ENCODE measurements around the gene GJA3. TPM values are rescaled to one million over a fixed set of nuclear protein-coding genes. Genes with fewer than 3 reads are reported as not detected.

The GJA3 gene
- total and polyA plus RNA-seq, 9 of the 15 experiments (the other 6 are each of a cell fraction or from before 2014, with no cell fraction given) = 0.03 to 0.13 (median 0.04) TPM; not detected in 4

GRCh38 chr13:20188667-20189553, 28.1 kb upstream of the GJA3 start (continued):
- TF ChIP-seq E2F6 (IDR thresholded peaks at IDR 0.05; ENCODE audit: borderline replicate concordance in 1 of 2, extremely low read depth in 1 of 2, insufficient read depth in 1 of 2, insufficient read length in 1 of 2, low read depth in 1 of 2, low read length in 1 of 2, poor library complexity in 1 of 2, severe bottlenecking in 1 of 2) (peak in 1 of 2 experiments; percentile 68), TAL1 (IDR thresholded peaks at IDR 0.05) (no peak), EP300 (IDR thresholded peaks at IDR 0.05; ENCODE audit: low read length) (no peak), JUND (IDR thresholded peaks at IDR 0.05; ENCODE audit: borderline replicate concordance, low read depth, low read length) (no peak), JUND (tag; IDR thresholded peaks at IDR 0.05; ENCODE audit: borderline replicate concordance, low read depth, low read length) (no peak), BRF1 (IDR thresholded peaks at IDR 0.05; ENCODE audit: borderline replicate concordance, extremely low read depth, insufficient read length) (no peak), POLR3G (IDR thresholded peaks at IDR 0.05; ENCODE audit: extremely low read depth, insufficient read length, insufficient replicate concordance) (no peak), AFF4 (CRISPR knock-in tag; IDR thresholded peaks at IDR 0.05) (no peak), SMARCB1 (IDR thresholded peaks at IDR 0.05; ENCODE audit: insufficient read length, low read depth) (no peak), HBP1 (CRISPR knock-in tag; IDR thresholded peaks at IDR 0.05) (no peak), PRDM10 (IDR thresholded peaks at IDR 0.05; ENCODE audit: partially characterized antibody) (peak; percentile 41), RAD21 (CRISPR knock-in tag; conservative IDR thresholded peaks at IDR 0.05 in 1 of 2, IDR thresholded peaks at IDR 0.05 in 1 of 2) (0 out of 4 replicates have a peak, but pooled peaks of 1 of the 2 experiments have one; percentile 9), EZH2 (IDR thresholded peaks at IDR 0.05; ENCODE audit: borderline replicate concordance, low read depth, low read length) (no peak), MED1 (CRISPR knock-in tag; IDR thresholded peaks at IDR 0.05; ENCODE audit: borderline replicate concordance) (no peak), ZNF143 (CRISPR knock-in tag; IDR thresholded peaks at IDR 0.05) (no peak)
